GM19238 (cell line): Measurements from ENCODE around the gene NFIX.

Experiments used
- DNase-seq: peaks from one replicate; pipeline ENCODE4 v3.0.0; 2011; ENCODE audit warnings: low spot score; ENCODE audit not compliant: insufficient read length

NFIX gene

DNA sequence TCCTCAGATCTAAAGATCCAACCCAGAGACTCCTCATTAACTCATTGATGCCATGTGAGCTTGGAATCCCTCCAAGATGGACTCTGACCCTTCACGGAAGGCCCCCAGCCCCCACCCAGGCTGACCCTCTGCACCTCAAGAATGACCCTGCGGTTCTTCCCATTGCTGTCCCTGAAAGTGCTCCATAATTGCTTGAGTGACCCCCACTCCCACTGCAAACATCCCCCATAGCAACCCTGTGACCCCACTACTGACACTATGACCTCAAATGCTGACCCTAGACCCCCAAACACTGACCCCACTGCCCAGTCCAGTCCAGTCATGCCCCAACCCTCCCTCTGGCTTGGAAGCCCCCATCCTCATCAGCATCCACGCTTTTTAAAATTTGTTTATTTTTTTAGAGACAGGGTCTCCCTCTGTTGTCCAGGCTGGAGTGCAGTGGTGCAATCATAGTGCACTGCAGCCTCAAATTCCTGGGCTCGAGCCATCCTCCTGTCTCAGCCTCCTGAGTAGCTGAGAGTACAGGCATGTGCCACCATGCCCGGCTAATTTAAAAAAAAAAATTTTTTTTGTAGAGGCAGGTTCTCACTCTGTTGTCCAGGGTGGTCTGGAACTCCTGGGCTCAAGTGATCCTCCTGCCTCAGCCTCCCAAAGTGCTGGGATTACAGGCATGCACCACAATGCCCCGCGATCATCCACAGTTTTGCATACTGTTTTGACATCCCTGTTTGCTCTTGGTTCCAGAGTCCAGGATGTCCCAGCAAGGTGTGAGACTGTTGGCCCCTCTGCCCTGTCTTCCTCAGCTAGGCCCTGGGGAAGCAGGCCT lies 106.5 kb downstream of the NFIX start:
- DNase-seq = no peak

DNA sequence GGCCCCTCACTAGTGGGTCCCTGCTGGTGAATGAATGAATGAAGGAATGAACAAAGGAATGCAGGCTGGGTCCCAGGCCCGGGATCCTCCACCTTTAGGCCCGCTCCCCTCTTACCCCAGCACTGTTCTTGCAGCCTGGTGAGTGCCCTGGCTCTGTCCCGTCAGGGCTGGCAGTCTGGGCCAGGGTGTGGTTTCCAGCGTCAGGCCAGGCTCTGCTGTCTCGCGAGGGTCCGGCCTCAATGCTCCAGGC lies 107.1 kb downstream of the NFIX start:
- no peak for DNase-seq

DNA sequence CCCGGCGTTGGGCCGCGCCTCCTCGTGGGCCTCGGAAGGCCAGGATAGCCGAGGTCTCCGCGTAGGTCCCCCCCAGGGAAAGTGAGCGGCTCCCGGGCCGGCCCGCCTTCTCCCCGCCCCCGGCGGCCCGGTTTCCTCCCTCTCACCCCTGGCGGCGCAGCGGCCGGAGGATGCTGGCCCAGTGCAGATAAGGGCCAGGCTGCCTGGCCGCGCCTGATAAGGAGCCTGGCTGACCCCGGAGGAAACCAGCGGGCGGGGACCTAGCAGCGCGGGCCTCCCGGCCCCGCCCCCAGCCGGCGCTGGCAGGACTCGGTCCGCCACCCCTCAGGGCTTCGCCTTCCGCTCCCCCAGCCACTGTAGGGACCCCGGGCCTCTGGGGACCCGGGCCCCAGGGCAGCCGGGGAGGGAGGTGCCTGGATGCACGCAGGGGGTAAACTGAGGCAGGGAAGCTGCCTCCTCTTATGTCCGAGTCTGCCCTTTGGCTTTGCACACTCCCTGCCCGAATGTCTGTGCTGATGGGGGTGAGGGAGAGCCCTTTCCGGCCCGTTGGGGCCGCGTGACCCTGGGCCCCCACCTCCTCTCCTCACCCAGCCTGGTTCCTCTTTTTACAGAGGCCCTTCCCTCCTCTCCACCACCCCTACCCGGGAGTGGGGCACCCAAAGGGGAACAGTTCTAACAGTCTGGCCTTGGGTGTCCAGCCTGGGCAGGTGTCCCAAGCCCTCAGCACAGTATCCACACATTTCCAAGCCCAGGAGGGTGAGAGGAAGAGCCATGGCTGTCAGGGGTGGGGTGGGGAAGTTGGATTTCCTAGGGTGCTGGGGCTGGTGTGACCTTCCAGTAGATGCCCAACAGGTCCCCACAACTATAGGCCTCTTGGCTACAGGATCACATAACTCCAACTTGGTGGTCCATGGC lies 107.6 kb downstream of the NFIX start, which contains the start of gene LYL1:
TSS of gene LYL1 (minus strand) at position 193 of the 915 bp plus-strand sequence. CDS start 1,687 bp downstream, outside the sequence.
- peak; percentile 74 for DNase-seq

DNA sequence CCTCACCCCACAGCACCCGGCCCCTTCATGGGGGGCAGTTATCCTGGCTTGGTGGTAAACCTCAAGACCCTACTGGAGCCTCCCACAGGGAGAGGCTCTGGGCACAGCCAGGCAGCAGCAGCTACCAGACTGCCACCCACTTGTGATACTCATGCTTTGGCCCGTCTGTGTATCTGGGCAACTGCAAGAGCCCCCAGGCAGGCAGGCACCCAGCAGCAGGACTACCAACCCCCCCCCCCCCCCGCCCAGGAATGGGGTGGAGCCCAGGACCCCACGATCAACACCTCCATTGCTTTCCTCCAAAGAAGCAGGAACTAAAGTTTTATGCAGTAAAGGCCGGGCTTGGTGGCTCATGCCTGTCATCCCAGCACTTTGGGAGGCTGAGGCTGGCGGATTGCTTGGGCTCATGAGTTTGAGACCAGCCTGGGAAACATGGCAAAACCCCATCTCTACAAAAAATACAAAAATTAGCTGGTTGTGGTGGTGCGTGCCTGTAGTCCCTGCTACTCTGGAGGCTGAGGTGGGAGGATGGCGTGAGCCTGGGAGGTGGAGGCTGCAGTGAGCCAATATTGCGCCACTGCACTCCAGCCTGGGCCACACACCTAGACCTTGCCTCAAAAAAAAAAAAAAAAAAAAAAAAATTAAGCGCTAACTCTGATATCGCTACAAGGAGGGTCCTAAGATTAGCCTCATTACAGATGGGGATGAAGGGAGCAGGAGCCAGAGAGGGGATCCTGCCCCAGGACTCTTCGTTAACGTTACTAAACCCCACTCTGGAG lies 108.5 kb downstream of the NFIX start:
- no peak for DNase-seq

DNA sequence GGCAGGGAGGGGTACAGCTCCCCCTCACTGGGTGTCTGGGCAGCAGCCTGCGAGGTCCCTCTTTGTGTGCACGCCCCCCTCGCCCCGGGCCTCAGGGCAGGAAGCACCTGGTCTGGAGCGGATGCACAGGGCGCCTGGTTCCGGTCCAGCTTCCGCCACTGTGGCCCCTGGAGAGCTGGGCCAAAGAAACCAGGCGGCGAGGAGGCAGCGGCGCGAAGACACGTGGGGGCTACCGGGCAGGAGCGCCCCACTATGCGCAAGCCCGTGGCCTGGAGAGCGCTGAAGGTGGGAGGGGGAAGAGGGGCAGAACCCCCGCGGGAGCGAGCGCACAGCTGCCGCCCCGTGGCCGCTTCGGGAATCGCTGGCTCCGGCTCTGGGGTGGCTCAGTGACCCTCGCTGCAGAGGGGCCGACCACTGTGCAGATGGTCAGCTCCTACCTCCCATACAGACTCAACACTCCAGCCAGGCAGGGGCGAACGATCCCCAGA lies 109.1 kb downstream of the NFIX start:
- DNase-seq = peak; percentile 83

DNA sequence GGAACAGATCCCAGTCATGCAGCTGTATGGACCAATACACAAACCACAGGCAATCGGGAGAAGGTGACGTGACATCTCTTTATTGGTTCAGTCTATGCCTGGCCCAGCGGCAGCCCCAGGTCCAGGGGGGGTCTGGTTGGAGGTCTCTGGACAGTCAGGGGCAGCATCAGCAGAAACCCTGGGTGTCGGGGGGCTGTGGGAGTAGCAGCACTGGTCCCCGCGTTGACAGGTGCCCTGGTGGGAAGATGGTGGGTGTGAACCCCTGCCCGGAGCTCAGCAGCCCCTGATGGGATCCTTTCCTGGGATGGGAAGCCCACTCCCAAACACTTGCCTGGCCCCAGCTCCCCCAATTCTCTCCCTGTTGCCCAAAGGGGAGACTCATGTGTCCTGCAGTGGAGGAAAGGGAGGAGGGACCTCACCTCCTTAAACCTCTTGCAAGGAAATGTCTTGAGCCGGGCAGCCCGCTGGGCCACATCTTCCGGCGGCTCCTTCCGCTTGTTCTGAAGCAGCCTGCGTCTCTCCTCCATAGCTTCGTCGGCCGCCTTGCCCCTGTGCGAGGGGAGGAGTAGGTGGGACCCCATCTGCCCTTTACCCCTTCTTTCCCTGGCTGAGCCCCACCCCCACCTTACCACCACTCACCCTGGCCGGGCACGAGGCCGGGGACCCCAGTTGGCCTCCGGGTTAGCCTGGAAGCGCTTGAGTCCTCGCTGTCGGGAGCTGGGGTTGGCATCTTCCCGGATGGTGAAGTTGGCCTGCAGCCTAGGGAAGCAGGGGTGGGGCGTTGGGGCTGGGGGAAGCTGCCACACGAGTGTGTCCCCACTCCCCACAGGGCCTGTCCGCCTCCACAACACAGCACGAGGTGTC lies 109.8 kb downstream of the NFIX start:
- no peak for DNase-seq

DNA sequence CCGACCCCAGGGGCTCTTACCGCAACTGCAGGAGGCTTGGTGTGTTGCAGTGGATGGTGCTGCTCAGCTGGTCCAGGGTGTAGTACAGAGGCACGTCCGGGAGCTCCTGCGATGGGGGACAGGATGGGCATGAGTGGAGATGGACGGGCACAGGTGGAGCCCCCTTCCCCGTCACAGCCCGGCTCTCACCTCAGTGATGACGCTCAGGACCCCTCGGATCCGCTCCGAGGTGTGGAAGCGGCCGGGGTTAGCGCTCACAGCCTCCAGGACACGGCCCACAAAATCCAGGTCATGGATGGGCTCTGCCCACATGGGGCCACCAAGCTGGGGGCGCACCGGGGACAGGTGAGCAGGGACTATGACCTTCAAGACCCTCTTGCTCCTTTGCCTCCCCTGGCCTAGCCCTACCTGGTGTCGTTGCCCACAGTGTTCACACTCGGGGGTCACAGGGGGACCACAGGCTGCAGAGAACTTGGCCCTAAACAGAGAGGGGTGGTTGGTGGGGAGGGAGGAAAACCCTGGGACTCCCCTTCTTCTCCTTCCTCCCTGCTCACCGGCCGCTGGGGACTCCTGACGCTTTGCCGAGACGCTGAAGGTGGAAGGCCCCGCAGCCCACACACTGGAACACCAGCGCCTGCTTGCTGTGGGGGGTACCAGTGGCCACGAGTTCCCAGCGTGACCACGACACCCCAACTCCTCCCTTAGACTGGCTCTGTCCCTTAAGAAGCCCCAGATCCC lies 114.3 kb downstream of the NFIX start:
- DNase-seq = no peak

DNA sequence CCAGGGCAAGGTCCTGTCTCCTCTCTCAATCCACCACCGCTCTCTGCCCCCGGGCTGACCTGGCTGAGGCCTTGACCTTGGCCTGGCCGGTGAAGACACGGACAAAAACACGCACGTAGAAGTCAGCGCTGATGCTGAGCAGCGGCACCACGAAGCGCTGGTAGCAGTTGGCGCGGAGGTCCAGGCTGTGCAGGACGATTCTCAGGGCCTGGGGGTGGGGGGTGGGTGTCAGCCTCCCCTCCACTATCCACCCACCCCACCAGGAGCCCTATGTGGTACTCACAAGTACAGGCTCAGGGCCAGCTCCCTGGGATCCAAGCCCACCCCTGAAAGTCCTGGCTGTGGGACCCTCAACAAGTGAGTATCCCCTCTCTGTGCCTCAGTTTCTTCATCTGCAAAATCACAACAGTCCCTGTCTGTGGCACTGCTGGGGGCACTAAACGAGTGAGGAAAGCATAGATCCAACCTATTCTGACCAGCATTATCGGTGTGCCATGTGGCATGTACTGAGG lies 114.9 kb downstream of the NFIX start:
- no peak for DNase-seq

DNA sequence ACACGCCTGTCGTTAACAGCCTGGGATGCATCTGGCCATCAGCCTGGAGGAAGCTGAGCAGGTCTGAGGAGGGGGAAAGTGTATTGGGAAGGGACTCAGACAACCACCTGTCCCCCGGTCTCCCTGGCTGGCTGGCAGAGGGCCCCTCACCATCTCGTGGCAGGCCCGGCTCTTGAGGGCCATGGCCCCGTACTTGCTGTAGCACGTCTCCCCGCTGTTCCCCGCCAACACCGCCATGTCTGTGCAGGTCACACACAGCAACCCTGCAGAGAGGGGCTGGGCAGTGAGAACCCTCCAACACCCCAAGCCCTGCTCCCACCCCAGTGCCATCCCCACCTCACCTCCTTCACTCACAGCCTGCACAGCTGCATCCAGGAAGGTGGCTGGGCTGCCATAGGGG lies 117.3 kb downstream of the NFIX start:
- DNase-seq = no peak

DNA sequence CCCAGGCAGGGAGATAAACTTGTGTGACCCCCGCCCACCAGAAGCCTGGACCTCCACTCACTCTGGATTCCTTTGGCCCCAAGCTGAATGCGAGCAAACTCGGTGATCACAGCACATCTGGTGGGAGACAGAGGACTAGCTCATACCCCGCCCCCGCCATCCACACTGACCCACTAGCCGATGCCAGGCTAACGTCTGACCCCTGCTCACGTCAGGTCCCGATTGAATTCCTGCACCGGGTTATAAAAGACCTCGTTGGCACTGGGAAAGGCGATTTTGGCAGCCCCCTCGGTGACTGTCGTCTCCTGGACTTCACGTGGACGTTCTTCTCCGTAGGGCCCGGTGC lies 120.6 kb downstream of the NFIX start:
- DNase-seq = no peak

DNA sequence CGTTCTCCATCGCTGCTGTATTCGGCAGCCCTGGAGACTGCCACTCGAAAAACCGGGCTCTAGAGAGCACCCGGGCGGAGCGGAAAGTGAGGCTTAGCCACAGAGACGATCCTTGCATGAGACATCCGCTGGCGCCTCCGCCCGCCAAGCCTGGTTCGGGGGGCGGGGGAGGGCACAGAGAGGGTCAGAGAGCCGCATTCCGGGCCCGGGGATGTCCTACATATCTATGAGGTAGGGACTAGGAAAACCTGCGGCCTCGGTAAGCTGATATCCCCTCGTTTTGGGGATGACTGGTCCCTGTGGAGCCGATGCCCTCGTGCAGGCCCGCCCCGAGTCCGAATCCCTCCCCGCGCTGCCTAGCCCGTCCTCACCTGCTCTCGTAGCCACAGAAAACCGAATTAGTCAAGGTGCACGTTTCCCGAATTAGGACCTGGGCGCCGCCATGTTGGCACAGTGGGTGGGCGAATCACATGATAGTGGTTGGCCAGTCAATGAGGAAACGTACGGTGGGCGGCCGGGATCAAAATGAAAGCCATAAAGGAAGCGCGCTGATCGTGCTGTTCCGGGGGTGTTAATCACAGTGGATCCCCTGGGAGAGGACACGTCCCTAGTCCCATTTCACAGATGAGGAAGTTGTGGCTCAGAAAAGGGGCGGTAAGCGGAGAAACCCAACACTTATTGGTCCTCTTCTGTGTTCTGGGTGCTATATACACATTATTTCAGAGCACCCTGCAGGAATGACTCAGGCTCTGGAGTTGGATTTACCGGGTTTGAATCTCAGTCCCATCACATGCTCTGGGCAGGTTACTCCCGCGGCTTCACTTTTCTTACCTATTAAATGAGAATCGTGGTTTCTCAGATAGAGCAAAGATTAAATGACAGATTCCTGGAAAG lies 121.3 kb downstream of the NFIX start, which contains the start of gene TRMT1:
TSS of gene TRMT1 (minus strand) at position 459 of the 894 bp plus-strand sequence. CDS start at position 118, 341 bp downstream.
- DNase-seq = peak; percentile 96

DNA sequence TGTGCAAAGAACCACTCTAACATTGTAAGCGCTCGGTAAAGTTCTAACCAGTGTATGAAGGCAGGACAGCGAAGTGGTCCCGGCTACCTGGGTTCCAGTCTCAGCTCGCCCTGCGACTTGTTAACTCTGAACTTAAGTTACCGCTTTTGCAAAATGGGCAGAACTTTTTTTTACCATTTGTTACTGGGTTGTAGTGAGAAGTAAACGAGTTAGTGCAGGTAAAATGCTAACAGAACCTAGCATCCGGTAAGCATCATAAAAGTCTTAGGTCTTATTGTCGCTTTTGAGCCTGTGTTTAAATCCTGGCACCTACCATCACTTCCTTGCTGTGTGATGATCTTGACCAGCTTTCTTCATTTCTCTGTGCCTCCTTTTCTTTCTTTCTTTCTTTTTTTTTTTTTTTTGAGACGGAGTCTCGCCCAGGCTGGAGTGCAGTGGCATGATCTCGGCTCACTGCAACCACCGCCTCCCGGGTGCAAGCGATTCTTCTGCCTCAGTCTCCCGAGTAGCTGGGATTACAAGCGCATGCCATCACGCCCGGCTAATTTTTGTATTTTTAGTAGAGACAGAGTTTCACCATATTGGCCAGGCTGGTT lies 122.0 kb downstream of the NFIX start:
- no peak for DNase-seq

DNA sequence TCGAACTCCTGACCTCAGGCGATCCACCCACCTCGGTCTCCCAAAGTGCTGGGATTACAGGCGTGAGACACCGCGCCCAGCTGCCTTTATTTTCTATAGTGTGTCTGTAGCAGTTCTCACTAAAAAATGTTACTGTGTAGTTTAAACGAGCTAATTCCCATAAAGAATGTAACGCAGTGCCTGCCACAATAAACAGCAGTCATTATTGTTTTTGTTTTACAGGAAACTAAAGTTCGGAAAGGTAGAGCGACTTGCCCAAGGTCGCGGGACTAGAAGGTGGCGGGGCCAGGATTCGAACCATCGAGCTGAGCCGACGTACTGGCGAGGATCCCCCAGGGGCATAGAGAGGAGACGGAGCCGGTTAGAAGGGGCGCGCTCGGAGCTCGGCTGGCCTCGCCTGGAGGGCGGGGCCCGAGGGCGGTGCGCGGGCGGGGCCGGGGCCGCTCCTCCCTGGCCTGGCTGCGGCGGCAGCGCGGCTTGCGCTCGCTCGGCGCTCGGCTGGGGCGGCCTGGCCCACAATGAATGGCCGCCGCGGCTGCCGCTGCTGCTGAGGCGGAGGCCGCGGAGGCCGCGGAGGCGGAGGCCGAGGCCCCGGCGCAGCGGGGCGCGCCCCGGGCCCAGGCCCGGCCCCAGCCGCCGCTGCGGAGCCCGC lies 122.6 kb downstream of the NFIX start, which contains the start of gene NACC1:
TSS of gene NACC1 (plus strand) at position 493 of the 652 bp plus-strand sequence. CDS start 16,944 bp downstream, outside the sequence.
- peak; percentile 98 for DNase-seq

DNA sequence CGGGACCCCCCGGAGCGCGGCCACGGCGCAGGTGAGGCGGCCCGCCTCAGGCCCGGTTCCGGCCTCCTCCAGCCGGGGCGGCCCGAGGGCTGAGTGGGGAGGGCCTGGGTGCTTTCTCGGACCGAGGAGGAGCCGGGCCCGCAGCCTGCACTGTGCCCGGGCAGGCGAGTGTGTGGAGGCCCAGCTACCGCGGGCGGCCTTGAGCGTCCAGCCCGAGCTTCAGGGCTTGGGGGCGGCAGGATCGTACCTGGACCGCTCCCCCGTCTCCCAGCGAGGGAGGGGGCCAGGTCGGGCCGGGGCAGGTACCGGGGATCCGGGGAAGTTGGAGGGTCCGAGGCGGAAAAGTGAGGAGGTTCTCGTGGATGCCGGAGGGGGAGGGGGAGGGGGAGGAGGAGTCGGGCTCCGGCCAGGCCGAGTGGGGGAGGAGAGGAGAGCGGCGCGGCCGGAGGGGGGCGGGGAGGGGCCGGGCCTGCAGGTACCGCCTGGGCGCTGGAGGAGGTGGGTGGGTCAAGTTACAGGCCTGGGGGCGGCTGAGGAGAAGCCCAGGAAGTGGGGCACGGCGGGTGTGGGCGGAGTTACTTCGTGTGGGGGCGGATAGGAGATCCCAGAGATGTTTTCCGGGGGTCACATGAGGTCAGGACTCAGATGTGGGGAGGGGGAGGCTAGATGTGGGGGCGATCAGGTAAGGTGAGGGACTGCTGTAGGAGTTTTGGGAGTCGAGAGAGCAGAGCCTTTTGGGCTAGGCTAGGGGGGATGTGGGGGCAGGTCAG lies 123.3 kb downstream of the NFIX start:
- peak; percentile 71 for DNase-seq

DNA sequence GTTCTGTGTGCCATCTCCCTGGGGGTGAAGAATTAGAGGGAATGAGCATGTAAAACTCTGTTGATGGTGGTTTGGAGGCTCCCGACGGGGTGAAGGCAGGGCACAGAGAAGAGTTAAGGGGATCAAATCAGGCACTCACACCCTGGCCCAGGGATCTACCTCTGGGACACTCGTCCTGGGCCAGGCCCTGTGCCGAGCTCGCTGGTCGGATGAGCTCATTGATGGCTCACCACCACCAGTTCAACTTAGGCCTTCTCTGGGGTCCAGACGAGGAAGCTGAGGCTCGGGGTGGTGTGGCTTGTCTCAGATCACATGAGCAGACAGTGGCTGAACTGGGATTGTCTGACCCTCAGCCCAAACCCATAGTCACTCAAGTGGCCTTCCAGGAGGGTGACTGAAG lies 124.4 kb downstream of the NFIX start:
- DNase-seq = no peak

DNA sequence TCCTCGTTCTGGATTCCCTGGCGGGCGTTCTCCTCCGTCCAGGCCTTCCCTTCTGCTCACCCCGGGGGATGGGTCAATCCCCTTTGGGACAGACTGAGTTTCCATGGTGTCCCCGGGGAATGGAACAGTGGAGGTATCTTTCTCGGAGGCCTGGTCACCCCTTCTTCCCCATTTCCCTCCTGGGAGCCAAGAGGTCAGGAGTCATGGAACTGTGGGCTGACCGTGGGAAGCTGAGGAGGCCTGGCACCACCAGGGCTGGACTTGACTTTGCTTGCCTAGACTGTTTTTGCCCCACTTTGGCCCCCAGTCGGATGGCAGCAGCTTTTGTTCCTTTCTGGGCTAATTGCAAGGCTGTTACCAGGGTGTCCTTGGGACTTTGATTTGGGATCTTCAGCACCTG lies 124.8 kb downstream of the NFIX start:
- no peak for DNase-seq

DNA sequence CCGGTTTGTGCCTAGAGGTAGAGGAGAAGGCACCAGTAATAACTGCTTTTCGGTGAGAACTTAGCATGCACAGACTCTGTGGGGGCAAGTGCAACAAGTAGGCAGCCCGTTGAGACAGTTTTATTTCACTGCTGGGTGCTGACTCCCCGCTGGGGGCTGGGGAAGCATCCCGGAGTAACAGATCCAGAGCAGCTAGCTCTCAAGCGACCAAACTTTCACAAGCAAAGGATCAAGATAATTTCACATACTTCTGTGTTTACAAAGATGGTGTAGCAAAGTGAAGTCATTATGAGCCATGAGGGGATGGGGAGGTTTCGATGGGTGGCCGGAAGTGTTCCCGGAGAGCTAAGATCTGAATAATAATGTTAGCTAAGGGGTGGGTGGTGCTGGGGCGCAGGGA lies 125.5 kb downstream of the NFIX start:
- DNase-seq = no peak
